Upper lobe of right lung (tissue), 1 donor: ENCODE results near the gene KRT26. TPM values are rescaled to one million over a fixed set of nuclear protein-coding genes. Genes with fewer than 3 reads are reported as not detected.
"Not testable (repeated sequence)": the region's sequence is repeated elsewhere in the genome, so short reads cannot be mapped to it uniquely, and the experiment has no call there.

Source experiments
- ATAC-seq: fragments of 200-7000 bp; cut with Tn5 transposase; one replicate; pipeline ENCODE4 v1.9.1; 2020; ENCODE audit warnings: mild to moderate bottlenecking, moderate library complexity
- DNase-seq: peaks from one replicate; pipeline ENCODE4 v3.0.0-alpha.2; 2020
- H3K27ac ChIP-seq: fragments of 200-600 bp; one replicate; pipeline ENCODE4 v1.8.0; 2022
- H3K27me3 ChIP-seq: fragments of 200-600 bp; one replicate; pipeline ENCODE4 v1.8.0; 2022; ENCODE audit warnings: mild to moderate bottlenecking
- H3K36me3 ChIP-seq: fragments of 200-600 bp; one replicate; pipeline ENCODE4 v1.8.0; 2022
- H3K4me1 ChIP-seq: fragments of 200-600 bp; one replicate; pipeline ENCODE4 v1.8.0; 2022
- H3K4me3 ChIP-seq: fragments of 200-600 bp; one replicate; pipeline ENCODE4 v1.8.0; 2022; ENCODE audit warnings: mild to moderate bottlenecking
- H3K9me3 ChIP-seq: fragments of 200-600 bp; one replicate; pipeline ENCODE4 v1.8.0; 2022
- intact Hi-C: fragments of 100-400 bp; cut with DNase I; formaldehyde crosslinking; loops from one replicate; pipeline ENCODE4 v1.11.0; 2022
- total RNA-seq: library from RNA; stranded (reverse); fragmentation: NEBNext Ultra II Directional; extraction: Animal tissue kit (Norgen Biotek cat#: 25700); gene quantifications from one replicate; pipeline ENCODE4 v1.2.1, GENCODE V29; 2021
- TF ChIP-seq, protein P1 (sequence below): fragments of 200-600 bp; IDR thresholded peaks from one replicate; pipeline ENCODE4 v1.8.0; 2022; ENCODE audit warnings: antibody characterized with exemption
- donor health status: DM: no; HTN: yes; CAD: no; lungs with severe emphysema.

KRT26 gene
- total RNA-seq, 1 donor from 2014 or later = not detected

DNA sequence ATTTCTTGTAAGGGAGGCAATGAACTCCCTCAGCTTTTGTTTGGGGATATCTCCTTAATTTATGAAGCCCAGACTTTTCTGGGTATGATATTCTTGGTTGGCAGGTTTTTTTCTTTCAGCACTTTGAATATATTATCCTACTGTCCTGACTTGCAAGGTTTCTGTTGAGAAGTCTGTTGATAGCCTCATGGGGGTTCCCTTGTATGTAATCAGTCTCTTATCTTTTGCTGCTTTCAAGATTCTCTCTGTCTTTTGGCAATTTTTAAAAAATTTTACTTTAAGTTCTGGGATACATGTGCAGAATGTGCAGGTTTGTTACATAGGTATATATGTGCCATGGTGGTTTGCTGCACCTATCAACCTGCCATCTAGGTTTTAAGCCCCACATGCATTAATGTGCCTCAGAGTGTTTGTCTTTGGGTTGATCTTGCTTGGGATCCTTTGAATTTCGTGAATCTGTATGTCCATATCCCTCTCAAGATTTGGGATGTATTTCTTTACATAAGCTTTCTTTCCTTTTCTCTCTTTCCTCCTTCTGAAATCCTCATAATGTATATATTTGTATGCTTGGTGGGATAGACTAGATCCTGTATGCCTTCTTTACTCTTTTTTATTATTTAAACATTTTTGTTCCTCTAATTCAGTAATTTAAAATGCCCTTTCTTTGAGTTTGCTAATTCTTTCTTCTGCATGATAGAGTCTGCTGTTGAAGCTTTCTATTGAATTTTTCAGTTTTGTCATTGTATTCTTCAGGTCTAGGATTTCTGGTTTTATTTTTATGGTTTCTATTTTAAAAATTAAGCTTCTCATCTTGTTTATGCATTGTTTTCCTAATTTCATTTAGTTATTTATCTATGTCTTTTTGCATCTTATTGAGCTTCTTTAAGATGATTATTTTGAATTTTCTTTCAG is 11.6 kb downstream of the KRT26 start:
- TF ChIP-seq, protein P1, sequence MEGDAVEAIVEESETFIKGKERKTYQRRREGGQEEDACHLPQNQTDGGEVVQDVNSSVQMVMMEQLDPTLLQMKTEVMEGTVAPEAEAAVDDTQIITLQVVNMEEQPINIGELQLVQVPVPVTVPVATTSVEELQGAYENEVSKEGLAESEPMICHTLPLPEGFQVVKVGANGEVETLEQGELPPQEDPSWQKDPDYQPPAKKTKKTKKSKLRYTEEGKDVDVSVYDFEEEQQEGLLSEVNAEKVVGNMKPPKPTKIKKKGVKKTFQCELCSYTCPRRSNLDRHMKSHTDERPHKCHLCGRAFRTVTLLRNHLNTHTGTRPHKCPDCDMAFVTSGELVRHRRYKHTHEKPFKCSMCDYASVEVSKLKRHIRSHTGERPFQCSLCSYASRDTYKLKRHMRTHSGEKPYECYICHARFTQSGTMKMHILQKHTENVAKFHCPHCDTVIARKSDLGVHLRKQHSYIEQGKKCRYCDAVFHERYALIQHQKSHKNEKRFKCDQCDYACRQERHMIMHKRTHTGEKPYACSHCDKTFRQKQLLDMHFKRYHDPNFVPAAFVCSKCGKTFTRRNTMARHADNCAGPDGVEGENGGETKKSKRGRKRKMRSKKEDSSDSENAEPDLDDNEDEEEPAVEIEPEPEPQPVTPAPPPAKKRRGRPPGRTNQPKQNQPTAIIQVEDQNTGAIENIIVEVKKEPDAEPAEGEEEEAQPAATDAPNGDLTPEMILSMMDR = no peak
- no peak for DNase-seq
- no peaks in the 10 kb centered on the region for H3K4me1 ChIP-seq
- no peak overlapping the region for H3K27ac ChIP-seq
- intact Hi-C loops = no loop called here
- H3K9me3 ChIP-seq = peaks cover 18% of the 10 kb centered on the region
- no peak overlapping the region for H3K4me3 ChIP-seq
- no peak for ATAC-seq
- H3K27me3 ChIP-seq = no peaks in the 10 kb centered on the region
- no peaks in the 10 kb centered on the region for H3K36me3 ChIP-seq

DNA sequence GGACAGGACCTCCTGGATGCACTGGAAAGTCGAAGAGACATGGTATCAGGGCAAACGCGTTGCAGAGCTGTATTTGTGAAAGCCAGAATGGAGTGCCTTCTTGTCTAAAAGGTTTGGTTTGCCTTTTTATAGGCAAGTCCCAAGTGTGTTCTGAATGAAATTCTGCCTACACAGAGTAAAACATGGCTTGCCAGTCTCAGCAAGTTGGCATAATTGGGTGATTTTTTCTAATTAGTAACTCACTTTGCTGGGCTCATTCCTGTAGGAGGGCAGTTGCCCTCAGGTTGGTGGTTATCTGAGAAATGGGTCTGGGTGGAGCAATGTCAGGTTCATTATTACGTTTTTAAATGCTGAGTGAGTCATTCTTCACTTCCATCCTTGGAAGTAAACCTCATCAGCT is 16.8 kb downstream of the KRT26 start, which contains the start of gene KRT25:
KRT25 (minus strand) TSS at position 101 of the 400 bp plus-strand sequence; CDS start at position 41, 60 bp downstream.
- Histone ChIP-seq H3K36me3 (no peaks in the 10 kb centered on the region), H3K4me1 (no peaks in the 10 kb centered on the region), H3K4me3 (no peak within 1 kb of the TSS), H3K27me3 (no peaks in the 10 kb centered on the region), H3K27ac (no peak within 1 kb of the TSS), H3K9me3 (peaks cover 7% of the 10 kb centered on the region)
- intact Hi-C loops = no loop called here
- DNase-seq (no peak), ATAC-seq (no peak)
- TF ChIP-seq, protein P1 = no peak

DNA sequence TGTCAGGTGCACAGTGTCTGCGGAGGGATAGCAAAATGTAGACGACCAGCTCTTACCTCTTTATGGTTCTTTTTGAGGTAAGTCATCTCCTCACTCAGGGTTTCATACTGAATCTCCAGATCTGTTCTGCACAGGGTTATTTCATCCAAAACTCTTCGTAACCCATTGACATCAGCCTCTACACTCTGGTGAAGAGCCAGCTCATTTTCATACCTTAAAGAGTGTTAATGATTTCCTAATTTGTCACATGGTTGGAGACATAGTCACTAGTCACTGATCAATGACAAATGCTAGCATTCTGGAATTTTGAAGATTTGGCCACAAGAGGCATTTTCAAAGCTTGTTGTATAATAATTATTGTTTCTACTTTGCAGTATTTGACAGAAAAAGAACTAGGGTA is 18.2 kb downstream of the KRT26 start:
- no peak for DNase-seq
- Histone ChIP-seq H3K4me3 (no peak overlapping the region), H3K27me3 (no peaks in the 10 kb centered on the region), H3K36me3 (no peaks in the 10 kb centered on the region), H3K9me3 (peaks cover 1% of the 10 kb centered on the region), H3K4me1 (no peaks in the 10 kb centered on the region), H3K27ac (no peak overlapping the region)
- TF ChIP-seq, protein P1 = no peak
- intact Hi-C loops = no loop called here
- no peak for ATAC-seq

DNA sequence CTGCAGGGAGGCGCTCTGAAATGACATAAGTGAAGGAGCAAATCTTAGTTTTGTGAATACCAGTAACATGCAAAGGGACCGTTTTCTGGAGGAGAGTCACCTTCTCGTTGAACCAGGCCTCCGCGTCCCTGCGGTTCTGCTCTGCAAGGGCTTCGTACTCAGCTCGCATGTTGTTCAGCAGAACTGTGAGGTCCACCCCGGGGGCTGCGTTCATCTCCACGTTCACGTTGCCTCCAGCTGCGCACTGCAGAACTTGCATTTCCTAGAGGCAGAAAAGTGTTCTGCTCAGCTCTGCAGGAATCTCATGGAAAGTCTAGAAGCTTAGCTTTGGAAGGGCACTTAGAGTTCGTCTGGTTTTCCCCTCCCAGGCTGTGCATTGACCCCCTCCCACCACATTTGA is 20.9 kb downstream of the KRT26 start:
- DNase-seq (no peak), ATAC-seq (no peak)
- Histone ChIP-seq H3K27me3 (peaks cover 1% of the 10 kb centered on the region), H3K36me3 (no peaks in the 10 kb centered on the region), H3K4me3 (no peak overlapping the region), H3K9me3 (peaks cover 5% of the 10 kb centered on the region), H3K27ac (no peak overlapping the region), H3K4me1 (no peaks in the 10 kb centered on the region)
- TF ChIP-seq, protein P1 = no peak
- intact Hi-C loops = no loop called here

DNA sequence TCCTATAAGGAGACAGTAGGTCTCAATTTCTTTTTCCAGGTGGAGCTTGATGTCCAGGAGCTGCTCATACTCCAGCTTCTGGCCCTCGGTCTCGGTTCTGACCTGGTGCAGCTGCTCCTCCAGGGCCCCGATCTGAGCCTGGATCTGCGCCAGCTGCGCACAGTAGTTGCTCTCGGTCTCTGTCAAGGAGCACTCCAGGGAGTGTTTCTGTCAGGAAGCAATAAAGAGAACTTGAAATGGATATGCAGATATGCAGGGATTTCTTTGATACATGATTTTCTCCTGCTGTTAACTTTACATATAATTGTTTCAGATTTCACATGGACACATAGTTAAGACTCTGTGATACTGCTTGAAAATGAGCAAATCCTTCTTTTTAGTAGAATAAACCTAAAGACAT is 21.6 kb downstream of the KRT26 start:
- TF ChIP-seq, protein P1 = no peak
- no peak for ATAC-seq
- no peaks in the 10 kb centered on the region for H3K4me1 ChIP-seq

DNA sequence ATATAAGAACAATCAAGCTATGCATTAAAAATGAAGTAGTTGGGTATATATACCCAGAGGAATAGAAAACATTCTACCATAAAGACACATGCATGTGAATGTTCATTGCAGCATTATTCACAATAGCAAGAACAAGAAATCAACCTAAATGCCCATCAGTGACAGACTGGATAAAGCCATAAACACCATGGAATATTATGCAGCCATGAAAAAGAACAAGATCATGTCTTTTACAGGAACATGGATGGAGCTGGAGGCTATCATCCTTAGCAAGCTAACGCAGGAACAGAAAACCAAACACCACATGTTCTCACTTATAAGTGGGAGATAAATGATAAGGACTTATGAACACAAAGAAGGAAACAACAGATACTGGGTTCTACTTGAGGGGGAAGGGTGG is 23.3 kb downstream of the KRT26 start:
- H3K27me3 ChIP-seq, H3K36me3 ChIP-seq, ATAC-seq, DNase-seq, intact Hi-C loops, H3K27ac ChIP-seq, H3K4me3 ChIP-seq, H3K9me3 ChIP-seq, H3K4me1 ChIP-seq: not testable (repeated sequence)

More for the DNA sequence above, 21.6 kb downstream of the KRT26 start:
- Histone ChIP-seq H3K27ac (no peak overlapping the region), H3K27me3 (peaks cover 5% of the 10 kb centered on the region), H3K4me3 (no peak overlapping the region), H3K36me3 (no peaks in the 10 kb centered on the region), H3K9me3 (peaks cover 5% of the 10 kb centered on the region)
- intact Hi-C loops = no loop called here
- DNase-seq = no peak
